PC-9 (cell line): ENCODE data around the gene MRE11.

ENCODE experiments used
- CTCF ChIP-seq: fragments of 200-600 bp; sonication (generic); conservative IDR thresholded peaks from 2 replicates; pipeline ENCODE4 v1.6.1; 2017; ENCODE audit warnings: mixed run types, antibody characterized with exemption, mild to moderate bottlenecking, moderate library complexity
- EZH2 ChIP-seq: fragments of 200-600 bp; sonication (generic); IDR thresholded peaks from 2 replicates; pipeline ENCODE4 v1.8.0; 2017; ENCODE audit warnings: antibody characterized with exemption, low read depth

GRCh38 chr11:94518300-94518699 is 24.7 kb upstream of the MRE11 start:
- no peak for TF ChIP-seq CTCF
- TF ChIP-seq EZH2 = no peak
